ENCODE measurements around the gene ZNF503.

ZNF503 gene

GRCh38 chr10:75430000-75430763, 28.6 kb upstream of the ZNF503 start:
- DNase-seq: no peak

GRCh38 chr10:75429159-75429827, 27.7 kb upstream of the ZNF503 start:
- no peak for DNase-seq

DNA sequence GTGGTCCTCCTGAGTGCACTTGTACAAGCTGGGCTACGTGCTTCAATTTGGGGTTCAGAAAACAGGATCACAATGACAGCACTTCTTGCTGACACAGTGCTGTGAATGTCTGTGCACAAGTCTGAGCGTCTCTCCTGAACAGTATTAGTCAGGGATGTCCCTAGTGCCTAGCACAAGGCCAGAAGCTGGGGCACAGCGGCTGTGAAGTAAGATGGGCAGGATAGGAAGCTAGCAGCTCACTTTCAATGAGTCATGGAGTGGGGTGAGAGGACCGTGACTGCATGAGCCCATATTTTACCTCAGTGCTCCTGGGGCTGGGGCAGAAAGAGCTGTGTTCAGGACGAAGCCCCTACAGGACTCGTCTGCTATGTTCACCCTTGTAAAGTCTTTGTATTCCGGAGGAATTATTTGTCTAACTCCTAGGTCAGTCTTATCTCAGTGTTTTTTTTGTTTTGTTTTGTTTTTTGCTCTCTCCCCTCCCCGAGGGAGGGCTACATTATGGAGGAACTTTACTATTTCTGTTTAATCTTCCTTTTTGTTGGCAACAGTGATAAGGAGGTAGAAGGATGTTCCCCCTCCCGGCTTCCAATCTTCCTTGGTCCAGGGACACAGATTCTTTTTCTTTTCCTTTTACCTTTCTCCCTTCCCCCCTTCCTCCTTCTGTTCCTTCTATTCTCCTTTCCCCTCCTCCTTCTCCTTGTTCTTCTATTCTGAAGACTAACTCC, 27.0 kb upstream of the ZNF503 start:
- DNase-seq: no peak

DNA sequence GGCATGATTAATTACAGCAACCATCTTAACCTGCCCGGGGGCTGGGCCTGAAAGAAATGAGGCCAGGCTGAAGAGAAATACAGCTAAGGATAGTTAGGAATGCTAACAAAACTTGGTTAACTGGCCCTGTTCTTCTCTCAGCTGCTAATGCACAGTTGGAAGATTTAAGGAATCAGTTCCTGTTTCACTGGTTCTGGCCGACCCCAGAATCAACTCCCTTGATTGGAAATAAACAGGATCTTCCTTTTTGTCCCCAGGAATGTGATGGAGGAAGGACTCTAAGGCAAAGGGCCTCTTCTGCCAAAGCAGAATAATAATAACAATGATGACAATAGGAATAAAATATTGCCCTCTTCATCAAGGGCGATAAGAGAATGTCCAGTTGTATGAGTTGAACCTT, 26.4 kb upstream of the ZNF503 start:
- DNase-seq: no peak

DNA sequence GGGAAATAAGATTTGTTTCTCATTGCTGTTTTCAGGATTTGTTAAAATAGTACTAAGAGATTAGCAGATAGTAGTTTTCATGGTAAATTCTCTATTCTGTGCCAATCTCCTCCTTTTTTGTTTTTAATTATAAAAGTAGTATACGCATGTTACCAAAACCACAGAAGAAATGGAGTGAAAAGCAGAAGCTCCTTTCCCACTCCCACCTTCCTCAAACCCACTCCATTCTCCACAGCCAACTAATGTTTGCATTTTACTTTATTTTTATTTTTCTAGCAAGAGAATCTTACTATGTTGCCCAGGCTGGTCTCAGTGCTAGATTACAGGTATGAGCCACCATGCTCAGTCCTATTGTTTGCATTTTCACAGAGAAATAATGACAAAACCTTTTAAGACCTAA, 25.3 kb upstream of the ZNF503 start:
- DNase-seq: no peak

DNA sequence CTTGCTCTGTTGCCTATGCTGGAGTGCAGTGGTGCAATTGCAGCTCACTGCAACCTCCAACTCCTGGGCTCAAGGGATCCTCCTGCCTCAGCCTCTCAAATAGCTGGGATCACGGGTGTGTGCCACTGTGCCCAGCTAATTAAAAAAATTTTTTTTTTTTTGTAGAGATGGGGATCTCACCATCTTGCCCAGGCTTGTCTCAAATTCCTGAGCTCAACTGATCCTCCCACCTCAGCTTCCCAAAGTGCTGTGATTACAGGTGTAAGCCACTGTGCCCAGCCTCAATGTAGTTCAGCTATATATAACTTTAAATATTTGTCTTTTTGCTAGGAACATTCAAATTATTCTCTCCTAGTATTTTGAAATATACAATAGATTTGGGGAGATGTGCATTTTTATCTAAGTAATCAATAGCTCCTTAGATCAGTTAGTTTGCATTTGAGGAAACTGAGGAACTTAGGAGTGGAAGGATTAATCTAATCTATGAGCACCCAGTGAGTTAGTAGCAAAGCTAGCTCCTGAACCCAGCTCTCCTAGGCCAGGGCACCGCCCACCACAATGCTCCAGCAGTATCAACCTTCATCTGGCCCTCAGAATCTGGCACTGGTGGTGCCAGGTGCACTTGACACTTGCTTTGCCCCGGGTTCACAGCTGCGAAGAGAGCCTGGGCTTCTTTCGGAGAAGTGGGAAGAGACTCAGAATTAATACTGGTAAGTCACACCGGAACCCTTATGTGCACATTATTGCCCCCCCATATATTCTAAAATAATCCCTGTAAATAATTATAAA, 23.9 kb upstream of the ZNF503 start:
- DNase-seq: no peak

- DNase-seq: no peak
These were observed 23.0 kb upstream of the ZNF503 start for GRCh38 chr10:75424571-75424970.

DNA sequence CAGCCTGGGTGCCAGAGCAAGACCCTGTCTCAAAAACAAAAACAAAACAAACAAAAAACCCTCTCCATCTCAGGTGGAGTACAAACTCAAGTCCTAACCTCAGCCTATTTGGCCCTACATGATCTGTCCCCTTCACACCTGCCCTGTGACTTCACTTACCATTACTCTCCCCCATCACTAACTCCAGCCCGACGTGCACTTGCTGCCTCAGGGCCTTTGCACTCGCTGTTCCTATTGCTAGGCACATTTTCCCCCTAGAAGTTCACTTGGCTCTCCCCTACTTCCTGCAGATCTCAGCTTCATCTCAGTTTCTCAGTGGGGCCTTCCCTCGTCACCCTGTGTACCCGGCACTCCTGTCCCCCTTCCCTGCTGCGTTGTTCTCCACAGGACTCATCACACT, 21.3 kb upstream of the ZNF503 start:
- DNase-seq: no peak

DNA sequence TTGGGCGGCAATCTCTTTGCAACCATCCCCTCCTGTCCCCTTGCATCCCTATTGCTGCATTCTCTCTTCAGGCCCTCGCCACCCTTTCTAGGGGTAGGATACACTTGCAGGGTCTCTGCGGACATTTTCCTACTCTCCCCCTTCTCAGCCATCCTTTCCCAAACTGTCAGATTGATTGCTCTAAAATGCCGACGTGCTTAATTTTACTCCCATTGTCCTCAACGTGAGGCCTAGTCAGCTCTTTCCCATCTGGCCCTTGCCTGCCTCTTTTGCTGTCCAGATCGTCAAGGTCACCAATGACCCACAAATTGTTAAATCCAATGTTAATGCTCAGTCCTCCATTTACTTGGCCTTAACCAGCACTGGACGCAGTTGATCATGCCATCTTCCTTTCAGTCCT, 17.1 kb upstream of the ZNF503 start:
- no peak for DNase-seq

- no peak for DNase-seq
These were observed 16.7 kb upstream of the ZNF503 start for GRCh38 chr10:75418293-75418692.

- no peak for DNase-seq
These were observed 16.0 kb upstream of the ZNF503 start for GRCh38 chr10:75417522-75417927.

DNA sequence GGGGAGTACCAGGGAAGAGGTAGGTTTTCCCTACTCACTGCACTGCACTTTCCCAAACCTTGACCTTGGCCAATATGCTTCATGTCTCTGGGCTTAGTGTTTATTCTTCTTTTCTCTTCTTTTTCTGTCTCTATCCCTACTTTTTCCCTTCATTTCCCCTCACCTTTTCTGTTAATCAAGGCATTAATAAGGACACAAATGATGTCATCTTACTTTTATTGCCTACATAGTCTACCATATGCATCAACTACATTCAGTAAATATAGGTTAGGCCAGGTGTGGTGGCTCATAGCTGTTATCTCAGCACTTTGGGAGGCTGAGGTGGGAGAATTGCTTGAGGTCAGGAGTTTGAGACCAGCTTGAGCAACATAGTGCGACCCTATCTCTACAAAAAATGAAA, 13.0 kb upstream of the ZNF503 start:
- no peak for DNase-seq

GRCh38 chr10:75410132-75411005, 8.8 kb upstream of the ZNF503 start:
- DNase-seq: no peak

DNA sequence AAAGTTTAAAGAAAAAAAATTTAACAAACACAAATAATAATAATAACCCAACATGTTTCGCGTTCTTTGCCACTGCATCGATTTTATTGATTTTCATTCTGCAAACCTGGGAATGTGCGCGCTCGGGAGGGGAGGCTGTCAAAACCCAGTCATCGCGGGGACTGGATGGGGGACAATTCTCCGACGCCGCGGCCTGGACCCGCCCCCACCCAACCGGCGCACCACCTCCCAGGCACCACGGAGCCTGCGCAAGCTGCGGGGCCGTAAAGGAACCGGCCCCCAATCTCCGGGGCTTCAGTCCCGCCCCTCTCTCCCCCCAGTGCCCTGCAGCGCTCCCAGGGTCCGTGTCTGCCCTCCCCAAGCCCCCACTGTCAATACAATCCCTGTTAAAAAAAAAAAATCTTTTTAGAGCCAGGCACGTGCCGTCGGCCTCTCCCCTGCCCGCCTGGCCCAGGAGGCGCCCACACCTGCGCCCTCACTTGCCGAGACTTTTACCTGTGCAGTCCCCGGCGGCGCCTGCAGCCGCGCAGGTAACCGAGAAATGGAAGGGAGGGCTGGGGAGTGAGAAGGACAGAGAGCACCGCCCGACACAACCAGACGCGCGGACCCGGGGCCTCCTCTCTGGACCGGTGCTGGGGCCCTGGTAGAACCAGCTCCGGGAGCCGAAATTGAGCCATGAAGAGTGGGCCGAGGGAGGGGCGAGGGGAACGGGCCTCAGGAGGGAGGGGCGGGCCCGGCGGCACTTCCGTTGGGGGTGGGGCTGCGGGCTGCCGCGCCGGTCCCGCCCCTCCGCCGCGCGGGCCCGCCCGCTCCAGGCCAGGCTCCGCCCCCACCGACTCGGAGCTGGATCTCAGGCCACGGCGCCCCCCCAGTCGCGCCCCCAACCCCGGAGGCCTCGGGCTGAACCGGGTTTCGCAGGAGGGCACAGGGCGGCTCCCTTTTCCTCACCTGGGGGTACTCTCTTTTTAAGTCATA, 7.6 kb upstream of the ZNF503 start:
- peak; percentile 32 for DNase-seq

GRCh38 chr10:75408509-75408875, 6.9 kb upstream of the ZNF503 start:
- no peak for DNase-seq

- DNase-seq: no peak
These were observed 6.3 kb upstream of the ZNF503 start for GRCh38 chr10:75407713-75408508.

GRCh38 chr10:75407224-75407712, 5.7 kb upstream of the ZNF503 start:
- no peak for DNase-seq

DNA sequence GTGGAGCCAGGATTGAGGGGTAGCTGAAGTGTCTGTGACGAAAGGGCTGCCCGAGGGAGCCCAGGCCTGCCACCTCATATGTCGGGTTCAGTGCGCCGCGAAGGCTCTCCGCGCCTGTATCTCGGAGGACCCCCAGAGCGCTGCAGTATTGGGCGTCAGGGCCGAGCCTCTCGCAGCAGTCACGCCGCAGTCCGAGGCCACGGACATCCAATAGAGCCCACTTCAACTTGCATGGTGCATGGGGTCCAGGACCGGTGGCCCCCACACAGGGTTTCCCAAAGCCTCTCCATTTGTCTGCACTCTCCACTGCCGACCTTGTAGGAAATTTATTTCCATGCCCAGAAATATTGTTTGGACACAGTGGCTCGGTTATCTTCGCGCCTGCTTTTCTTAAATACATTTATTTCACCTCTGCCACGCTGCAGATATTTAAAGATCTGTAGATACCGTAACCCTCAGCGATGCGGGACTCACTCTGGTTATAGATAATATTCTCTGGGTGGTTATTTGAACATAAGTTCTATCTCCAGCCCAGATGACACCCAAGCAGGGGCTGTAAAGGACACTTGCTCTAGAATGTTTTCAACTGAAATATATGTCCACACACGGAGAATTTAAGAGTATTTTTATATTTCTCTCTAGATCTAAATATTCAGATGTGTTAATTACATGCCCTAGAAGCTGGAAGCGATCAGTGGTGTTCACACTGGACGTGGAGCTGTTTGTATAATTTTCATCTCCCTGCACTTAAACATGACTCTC, 5.1 kb upstream of the ZNF503 start:
- DNase-seq: no peak

Data from stimulated activated CD4-positive, alpha-beta T cell treated with anti-CD3 and anti-CD28 coated beads, Interleukin-12 subunit alpha, Interleukin-12 subunit beta, amount 100 ng/mL, for 4 hours (primary cell).